Activated T-helper 2 cell treated with anti-CD3 and anti-CD28 coated beads, Interferon-gamma antibody, Interleukin-2, Interleukin-4, amounts not matched to agents 10 μg/mL and 5 μg/mL and 100 μg/mL, durations not matched to agents 14 hours and 24 hours and 36 hours (primary cell): ENCODE measurements around the gene CAPN1. TPM values are rescaled to one million over a fixed set of nuclear protein-coding genes. Genes with fewer than 3 reads are reported as not detected.
"Not testable (repeated sequence)": the region's sequence is repeated elsewhere in the genome, so short reads cannot be mapped to it uniquely, and the experiment has no call there.

Experiments
- DNase-seq: peaks from one replicate; pipeline ENCODE4 v3.0.0; 2021; ENCODE audit warnings: low spot score
- H3K27ac Mint-ChIP-seq: one replicate; pipeline ENCODE4 v1.8.0; 2021; ENCODE audit warnings: mixed read lengths
- H3K27me3 Mint-ChIP-seq: one replicate; pipeline ENCODE4 v1.8.0; 2021; ENCODE audit warnings: low read depth, mixed read lengths
- H3K36me3 Mint-ChIP-seq: one replicate; pipeline ENCODE4 v1.8.0; 2021; ENCODE audit warnings: low read depth, mixed read lengths
- H3K4me1 Mint-ChIP-seq: one replicate; pipeline ENCODE4 v1.8.0; 2021; ENCODE audit warnings: low read depth, mixed read lengths
- H3K4me3 Mint-ChIP-seq: one replicate; pipeline ENCODE4 v1.8.0; 2021; ENCODE audit warnings: low read depth, mild to moderate bottlenecking, moderate library complexity, mixed read lengths
- H3K9me3 Mint-ChIP-seq: one replicate; pipeline ENCODE4 v1.8.0; 2021; ENCODE audit warnings: mixed read lengths
- intact Hi-C: fragments of 100-400 bp; cut with micrococcal nuclease; formaldehyde crosslinking; loops from one replicate; pipeline ENCODE4 v1.15.1; 2023
- total RNA-seq: library from RNA; stranded (reverse); gene quantifications from 2 replicates; pipeline ENCODE4 v1.2.3, GENCODE V29; 2022

CAPN1 gene
- total RNA-seq, 1 donor from 2014 or later: 144 TPM

DNA sequence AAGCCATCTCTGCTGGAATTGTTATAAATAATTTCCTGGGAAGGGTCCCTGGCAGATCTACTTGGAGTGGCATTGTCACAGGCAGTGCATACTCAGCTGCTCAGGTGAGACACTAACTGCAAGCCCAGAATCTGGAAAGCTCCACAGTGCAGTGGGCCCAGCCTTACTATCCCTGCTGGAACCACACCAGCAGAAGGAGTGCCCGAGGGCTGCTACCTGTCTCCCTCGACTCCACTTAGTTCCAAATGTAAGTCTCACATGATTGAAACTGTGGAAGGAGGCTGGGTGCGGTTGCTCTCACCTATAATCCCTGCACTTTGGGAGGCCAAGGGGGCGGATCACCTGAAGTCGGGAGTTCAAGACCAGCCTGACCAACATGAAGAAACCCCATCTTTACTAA lies 33.1 kb upstream of the CAPN1 start:
- peaks cover 13% of the 10 kb centered on the region for H3K4me1 Mint-ChIP-seq
- DNase-seq: no peak
- intact Hi-C loops: no loop called here
- H3K4me3 Mint-ChIP-seq: no peak overlapping the region
- no peaks in the 10 kb centered on the region for H3K36me3 Mint-ChIP-seq
- no peak overlapping the region for H3K27ac Mint-ChIP-seq
- H3K9me3 Mint-ChIP-seq: no peaks in the 10 kb centered on the region
- peaks cover 10% of the 10 kb centered on the region for H3K27me3 Mint-ChIP-seq

DNA sequence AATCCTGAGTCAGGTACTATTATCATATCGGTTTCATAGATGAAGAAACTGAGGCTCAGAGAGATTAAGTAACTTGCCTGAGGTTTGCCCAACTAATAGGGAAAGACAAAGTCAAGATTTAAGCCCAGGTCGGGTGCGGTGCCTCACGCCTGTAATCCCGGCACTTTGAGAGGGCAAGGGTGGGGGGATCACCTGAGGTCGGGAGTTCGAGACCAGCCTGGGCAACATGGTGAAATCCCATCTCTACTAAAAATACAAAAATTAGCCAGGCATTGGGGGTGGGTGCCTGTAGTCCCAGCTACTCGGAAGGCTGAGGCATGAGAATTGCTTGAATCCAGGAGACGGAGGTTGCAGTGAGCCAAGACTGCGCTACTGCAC lies 31.6 kb upstream of the CAPN1 start:
- H3K4me3 Mint-ChIP-seq, intact Hi-C loops, H3K9me3 Mint-ChIP-seq, DNase-seq, H3K27me3 Mint-ChIP-seq, H3K36me3 Mint-ChIP-seq, H3K27ac Mint-ChIP-seq: not testable (repeated sequence)
- H3K4me1 Mint-ChIP-seq: peaks cover 13% of the 10 kb centered on the region

DNA sequence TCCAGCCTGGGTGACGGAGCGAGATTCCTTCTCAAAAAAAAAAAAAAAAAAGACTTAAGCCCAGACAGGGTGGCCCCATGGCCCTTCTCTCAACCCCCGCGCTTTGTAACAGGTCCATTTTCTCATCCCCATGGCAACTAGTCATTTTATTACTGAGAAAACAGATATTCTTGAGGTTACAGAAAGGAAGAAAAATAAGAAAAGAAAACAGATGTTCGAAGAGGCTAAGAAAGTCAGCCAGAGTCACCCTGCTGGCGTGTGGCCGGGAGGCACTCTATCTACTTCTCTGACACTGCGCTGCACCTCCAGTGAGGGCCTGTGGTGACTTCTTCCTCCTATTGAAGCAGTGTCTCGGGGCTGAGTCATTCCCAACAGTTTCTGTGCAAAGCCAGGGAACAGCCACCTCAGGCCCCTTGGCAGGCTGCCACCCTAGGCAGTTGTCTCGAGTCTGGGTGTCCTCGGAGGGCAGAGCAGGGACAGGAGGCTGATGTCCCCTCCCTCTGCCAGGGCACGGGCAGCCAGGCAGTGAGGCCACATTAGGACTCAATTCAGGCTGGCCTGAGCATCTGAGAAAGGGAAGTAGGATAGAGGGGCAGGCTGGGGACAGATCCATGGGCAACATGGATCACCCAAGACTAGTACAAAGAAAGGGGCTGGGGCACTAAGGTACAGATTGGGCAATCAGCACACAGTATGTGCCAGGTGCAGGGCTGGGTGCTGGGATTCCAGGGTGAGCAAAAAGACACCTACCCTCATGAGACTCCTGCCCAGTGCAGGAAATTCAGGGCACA lies 31.0 kb upstream of the CAPN1 start:
- no peaks in the 10 kb centered on the region for H3K36me3 Mint-ChIP-seq
- H3K9me3 Mint-ChIP-seq: no peaks in the 10 kb centered on the region
- H3K27me3 Mint-ChIP-seq: peaks cover 6% of the 10 kb centered on the region
- H3K27ac Mint-ChIP-seq: no peak overlapping the region
- intact Hi-C loops: no loop called here
- no peak for DNase-seq
- H3K4me1 Mint-ChIP-seq: peaks cover 13% of the 10 kb centered on the region
- no peak overlapping the region for H3K4me3 Mint-ChIP-seq

DNA sequence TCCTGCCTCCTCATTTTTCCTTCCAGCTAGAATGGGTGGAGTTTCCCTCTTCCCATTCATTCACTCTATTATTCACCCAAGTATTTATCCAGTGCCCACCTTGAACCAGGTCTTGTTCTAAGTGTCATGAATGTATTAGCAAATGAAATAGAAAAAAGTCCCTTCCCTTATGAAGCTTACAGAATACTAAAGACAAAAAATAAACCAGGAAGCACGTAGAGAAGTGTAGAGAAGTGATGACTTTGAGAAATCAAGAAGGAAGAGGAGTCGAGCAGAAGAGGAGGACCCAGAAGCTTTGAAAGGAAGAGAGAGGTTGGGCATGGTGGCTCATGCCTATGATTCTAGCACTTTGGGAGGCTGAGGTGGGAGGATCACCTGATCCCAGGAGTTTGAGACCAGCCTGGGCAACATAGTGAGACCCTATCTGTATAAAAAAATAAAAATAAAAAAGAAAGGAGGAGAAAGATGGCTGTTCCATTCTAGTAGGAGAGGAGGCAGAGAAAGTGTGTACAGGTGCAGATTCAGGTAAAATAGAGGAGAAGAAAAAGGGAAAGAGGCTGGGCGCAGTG lies 30.3 kb upstream of the CAPN1 start:
- intact Hi-C loops: no loop called here

DNA sequence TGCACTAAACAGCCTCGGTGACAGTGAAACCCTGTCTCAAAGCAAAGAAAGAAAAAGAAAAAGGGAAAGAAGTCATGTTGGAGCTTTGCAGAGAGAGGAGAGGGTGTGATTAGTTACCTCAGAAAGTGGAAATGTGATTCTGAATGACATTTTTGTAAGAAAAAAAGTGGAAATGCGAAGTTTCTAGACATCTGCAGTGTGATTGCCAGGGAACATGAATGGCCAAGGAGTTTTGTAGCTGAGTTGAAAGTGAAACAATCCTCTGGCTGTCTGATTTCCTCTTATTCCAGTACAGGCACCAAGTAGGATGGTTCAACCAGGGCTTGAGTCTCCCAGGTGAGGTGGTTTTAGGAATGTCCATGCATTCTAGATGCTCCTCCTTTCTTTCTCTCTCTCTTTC lies 29.6 kb upstream of the CAPN1 start:
- no peak for DNase-seq
- intact Hi-C loops: no loop called here
- Mint-ChIP-seq H3K4me1 (peaks cover 13% of the 10 kb centered on the region), H3K27ac (no peak overlapping the region), H3K4me3 (no peak overlapping the region), H3K9me3 (no peaks in the 10 kb centered on the region), H3K27me3 (no peaks in the 10 kb centered on the region), H3K36me3 (no peaks in the 10 kb centered on the region)

More for the DNA sequence above, 30.3 kb upstream of the CAPN1 start:
- no peaks in the 10 kb centered on the region for H3K27me3 Mint-ChIP-seq
- peaks cover 13% of the 10 kb centered on the region for H3K4me1 Mint-ChIP-seq
- H3K9me3 Mint-ChIP-seq: no peaks in the 10 kb centered on the region
- no peak for DNase-seq
- H3K4me3 Mint-ChIP-seq: no peak overlapping the region
- no peak overlapping the region for H3K27ac Mint-ChIP-seq
- no peaks in the 10 kb centered on the region for H3K36me3 Mint-ChIP-seq

DNA sequence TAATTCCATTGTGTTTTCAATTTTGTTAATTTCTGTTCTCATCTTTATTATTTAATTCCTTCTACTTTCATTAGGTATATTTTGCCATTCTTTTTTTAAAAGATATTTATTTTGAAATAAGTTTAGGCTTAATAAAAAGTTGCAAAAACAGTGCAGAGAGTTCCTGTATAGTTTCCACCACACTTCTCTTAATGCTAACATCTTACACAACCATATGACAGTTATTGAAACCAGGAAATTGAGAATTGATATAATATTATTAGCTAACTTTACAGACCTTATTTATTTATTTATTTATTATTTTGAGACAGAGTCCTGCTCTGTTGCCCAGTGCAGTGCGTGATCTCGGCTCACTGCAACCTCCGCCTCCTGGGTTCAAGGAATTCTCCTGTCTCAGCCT lies 25.5 kb upstream of the CAPN1 start:
- Mint-ChIP-seq H3K9me3 (no peaks in the 10 kb centered on the region), H3K27ac (no peak overlapping the region), H3K4me3 (no peak overlapping the region), H3K36me3 (no peaks in the 10 kb centered on the region), H3K4me1 (peaks cover 5% of the 10 kb centered on the region), H3K27me3 (peaks cover 8% of the 10 kb centered on the region)
- DNase-seq: no peak
- intact Hi-C loops: no loop called here

DNA sequence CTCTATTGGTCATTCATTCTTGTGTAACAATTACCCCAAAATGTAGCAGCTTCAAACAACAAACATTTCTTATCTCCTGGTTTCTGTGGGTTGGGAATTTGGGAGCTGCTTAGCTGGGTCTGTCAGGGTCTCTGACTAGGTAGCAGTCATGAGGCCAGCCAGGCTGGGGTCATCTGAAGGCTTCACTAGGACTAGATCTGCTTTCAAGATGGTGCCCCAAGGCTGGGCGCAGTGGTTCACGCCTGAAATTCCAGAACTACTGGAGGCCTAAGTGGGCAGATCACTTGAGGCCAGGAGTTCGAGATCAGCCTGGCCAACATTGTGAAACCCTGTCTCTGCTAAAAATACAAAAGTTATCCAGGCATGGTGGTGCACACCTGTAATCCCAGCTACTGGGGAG lies 24.8 kb upstream of the CAPN1 start:
- no peaks in the 10 kb centered on the region for H3K9me3 Mint-ChIP-seq
- no peaks in the 10 kb centered on the region for H3K36me3 Mint-ChIP-seq
- H3K27me3 Mint-ChIP-seq: peaks cover 8% of the 10 kb centered on the region
- intact Hi-C loops: no loop called here
- H3K27ac Mint-ChIP-seq: no peak overlapping the region
- H3K4me3 Mint-ChIP-seq: no peak overlapping the region
- peaks cover 5% of the 10 kb centered on the region for H3K4me1 Mint-ChIP-seq
- no peak for DNase-seq

DNA sequence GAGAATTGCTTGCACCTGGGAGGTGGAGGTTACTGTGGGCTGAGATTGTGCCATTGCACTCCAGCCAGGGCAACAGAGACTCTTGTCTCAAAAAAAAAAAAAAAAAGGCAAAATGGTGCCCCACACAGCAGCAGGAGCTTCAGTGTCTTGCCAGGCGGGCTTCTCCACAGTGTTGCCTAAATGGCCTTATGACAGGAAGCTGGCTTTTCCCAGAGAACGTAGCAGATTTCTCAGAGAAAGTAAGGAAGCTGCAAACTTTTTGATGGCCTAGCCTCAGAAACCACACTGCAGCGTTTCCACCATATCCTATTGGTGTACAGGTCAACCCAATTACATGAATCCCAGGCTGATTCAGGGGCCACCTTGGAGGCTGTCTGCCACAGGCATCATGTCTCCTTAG lies 24.4 kb upstream of the CAPN1 start:
- no peaks in the 10 kb centered on the region for H3K36me3 Mint-ChIP-seq
- no peak for DNase-seq
- H3K27ac Mint-ChIP-seq: no peak overlapping the region
- intact Hi-C loops: no loop called here
- H3K4me1 Mint-ChIP-seq: peaks cover 2% of the 10 kb centered on the region
- H3K27me3 Mint-ChIP-seq: peaks cover 8% of the 10 kb centered on the region
- no peak overlapping the region for H3K4me3 Mint-ChIP-seq
- H3K9me3 Mint-ChIP-seq: no peaks in the 10 kb centered on the region

DNA sequence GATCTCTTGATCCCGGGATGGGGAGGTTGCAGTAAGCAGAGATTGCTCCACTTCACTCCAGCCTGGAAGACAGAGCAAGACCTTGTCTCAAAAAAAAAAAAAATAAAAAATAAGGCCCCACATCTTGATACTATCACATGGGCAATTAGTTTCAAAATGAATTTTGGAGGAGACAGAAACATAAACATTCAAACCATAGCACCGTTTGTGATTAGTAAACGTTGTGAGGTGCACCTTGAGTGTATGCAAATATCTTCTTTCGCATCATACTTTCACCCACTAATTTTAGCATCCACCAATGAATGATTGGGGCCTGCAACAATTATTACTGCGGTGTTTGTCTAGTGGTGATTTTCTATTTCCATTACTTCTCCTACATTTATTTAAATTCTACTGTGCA lies 22.7 kb upstream of the CAPN1 start:
- Mint-ChIP-seq H3K4me3 (no peak overlapping the region), H3K4me1 (no peaks in the 10 kb centered on the region), H3K27ac (no peak overlapping the region), H3K27me3 (peaks cover 8% of the 10 kb centered on the region), H3K9me3 (no peaks in the 10 kb centered on the region), H3K36me3 (no peaks in the 10 kb centered on the region)
- no peak for DNase-seq
- intact Hi-C loops: no loop called here

DNA sequence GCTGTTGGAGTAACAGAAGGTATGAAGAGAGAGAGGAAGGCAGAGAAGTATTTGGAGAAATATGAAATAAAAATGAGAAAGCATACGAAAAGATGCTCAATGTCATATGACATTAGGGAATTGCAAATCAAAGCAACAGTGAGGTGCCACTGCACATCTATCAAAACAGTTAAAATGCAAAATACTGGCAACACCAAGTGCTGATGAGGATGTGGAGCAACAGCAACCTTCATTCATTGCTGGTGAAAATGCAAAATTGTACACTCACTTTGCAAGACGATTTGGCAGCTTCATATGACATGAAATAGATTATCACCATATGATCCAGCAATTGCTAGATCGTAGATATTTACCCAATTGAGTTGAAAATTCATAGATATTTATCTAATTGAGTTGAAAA lies 21.1 kb upstream of the CAPN1 start:
- Mint-ChIP-seq H3K4me1 (no peaks in the 10 kb centered on the region), H3K36me3 (no peaks in the 10 kb centered on the region), H3K4me3 (no peak overlapping the region), H3K27me3 (peaks cover 8% of the 10 kb centered on the region), H3K9me3 (no peaks in the 10 kb centered on the region), H3K27ac (no peak overlapping the region)
- DNase-seq: no peak
- intact Hi-C loops: no loop called here

DNA sequence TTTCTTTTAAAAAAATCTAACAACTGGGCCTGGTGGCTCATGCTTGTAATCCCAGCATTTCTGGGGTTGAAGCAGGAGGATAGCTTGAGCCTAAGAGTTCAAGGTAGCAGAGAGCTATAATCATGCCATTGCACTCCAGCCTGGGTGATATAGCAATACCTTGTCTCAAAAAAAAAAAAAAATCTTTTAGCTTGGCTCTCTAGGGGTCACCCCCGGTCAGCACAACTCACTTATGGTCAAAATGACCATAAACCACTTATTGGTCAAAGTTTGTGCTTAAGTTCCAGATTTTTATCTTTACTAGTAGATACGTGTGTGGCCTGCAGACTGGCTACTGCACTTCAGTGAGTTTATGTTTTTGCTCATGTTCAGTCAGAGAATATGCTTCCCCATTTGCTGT lies 18.0 kb upstream of the CAPN1 start:
- peaks cover 8% of the 10 kb centered on the region for H3K27me3 Mint-ChIP-seq
- no peak overlapping the region for H3K4me3 Mint-ChIP-seq
- H3K27ac Mint-ChIP-seq: no peak overlapping the region
- no peak for DNase-seq
- H3K36me3 Mint-ChIP-seq: no peaks in the 10 kb centered on the region
- peaks cover 2% of the 10 kb centered on the region for H3K4me1 Mint-ChIP-seq
- intact Hi-C loops: no loop called here
- no peaks in the 10 kb centered on the region for H3K9me3 Mint-ChIP-seq

DNA sequence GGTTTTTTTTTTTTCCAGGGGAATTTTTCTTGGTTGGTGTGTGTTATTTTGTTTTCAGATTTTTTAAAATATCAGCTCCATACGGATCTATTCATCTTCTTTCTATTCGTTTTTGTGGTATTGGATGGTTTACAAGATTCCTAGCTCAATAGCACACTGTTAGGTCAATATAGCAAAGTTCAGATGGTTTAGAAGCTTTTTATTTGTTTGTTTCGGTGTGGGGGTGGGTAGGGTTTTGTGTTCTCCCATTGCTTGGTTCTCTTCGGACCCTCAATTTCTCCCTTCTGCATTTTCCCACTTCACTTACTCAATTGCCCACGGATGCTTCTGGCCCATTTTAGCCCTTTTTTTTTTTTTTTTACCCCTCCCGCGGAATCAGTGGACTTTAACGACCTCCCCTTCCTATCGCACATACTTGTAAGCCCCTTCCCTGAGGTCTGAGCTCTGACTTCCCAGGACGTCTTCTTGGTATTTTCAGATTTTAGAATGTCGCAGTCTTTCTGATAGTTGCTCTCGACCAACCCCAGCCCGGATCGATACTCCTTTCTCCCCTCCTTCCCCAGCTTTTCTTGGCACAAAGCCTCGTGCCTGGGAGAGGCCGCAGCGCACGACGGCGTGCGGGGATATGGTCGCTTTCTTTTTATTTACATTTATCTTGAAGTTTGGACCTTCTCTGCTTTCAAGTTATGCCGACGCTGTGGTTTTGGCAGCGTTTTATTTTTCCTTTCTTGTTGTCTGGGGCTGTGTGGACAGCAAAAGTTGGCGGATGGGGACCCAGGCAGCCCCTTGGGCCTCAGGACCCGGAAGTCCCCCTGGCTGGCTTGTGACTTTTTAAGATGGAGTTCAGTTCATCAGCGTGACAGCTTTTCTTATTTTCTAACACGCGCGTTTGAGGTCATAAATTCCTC lies 16.1 kb upstream of the CAPN1 start:
- intact Hi-C loops: no loop called here
- H3K27ac Mint-ChIP-seq: no peak overlapping the region
- no peak overlapping the region for H3K4me3 Mint-ChIP-seq
- peaks cover 11% of the 10 kb centered on the region for H3K4me1 Mint-ChIP-seq
- no peaks in the 10 kb centered on the region for H3K36me3 Mint-ChIP-seq
- H3K9me3 Mint-ChIP-seq: no peaks in the 10 kb centered on the region
- peaks cover 2% of the 10 kb centered on the region for H3K27me3 Mint-ChIP-seq
- no peak for DNase-seq

DNA sequence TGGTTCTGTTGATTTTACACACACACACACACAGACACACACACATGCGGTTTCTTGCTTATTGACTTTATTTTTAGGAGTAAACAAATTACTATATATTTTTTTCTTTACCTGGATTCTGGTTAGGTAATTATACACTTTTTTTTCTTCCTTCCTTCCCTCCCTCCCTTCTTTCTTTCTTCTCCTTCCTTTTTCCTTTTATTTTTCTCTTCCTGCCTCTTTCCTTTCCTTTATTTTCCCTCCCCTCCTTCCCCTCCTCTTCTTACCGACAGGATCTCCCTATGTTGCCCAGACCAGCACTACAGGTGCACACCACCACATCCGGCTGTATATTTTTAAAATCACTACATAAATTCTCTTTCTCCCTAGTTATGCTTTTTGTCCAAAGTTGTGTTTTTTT lies 14.8 kb upstream of the CAPN1 start:
- Mint-ChIP-seq H3K4me3 (no peak overlapping the region), H3K36me3 (no peaks in the 10 kb centered on the region), H3K4me1 (peaks cover 11% of the 10 kb centered on the region), H3K9me3 (no peaks in the 10 kb centered on the region), H3K27me3 (no peaks in the 10 kb centered on the region), H3K27ac (no peak overlapping the region)
- DNase-seq: no peak
- intact Hi-C loops: no loop called here
